Hepatocyte (in vitro differentiated cells): ENCODE data around the gene CELSR3.

Source experiments
- EZH2phosphoT487 ChIP-seq: fragments of 200-600 bp; sonication (generic); IDR thresholded peaks from one replicate; pipeline ENCODE4 v1.6.1; 2018; ENCODE audit warnings: antibody characterized with exemption, mild to moderate bottlenecking, low read depth, moderate library complexity; ENCODE audit not compliant: unreplicated experiment, severe bottlenecking
- TF ChIP-seq, protein P1 (sequence below): fragments of 200-600 bp; sonication (generic); IDR thresholded peaks from 2 replicates; pipeline ENCODE4 v1.5.1; 2016; ENCODE audit warnings: antibody characterized with exemption, mild to moderate bottlenecking; ENCODE audit not compliant: poor library complexity

- TF ChIP-seq, protein P1, sequence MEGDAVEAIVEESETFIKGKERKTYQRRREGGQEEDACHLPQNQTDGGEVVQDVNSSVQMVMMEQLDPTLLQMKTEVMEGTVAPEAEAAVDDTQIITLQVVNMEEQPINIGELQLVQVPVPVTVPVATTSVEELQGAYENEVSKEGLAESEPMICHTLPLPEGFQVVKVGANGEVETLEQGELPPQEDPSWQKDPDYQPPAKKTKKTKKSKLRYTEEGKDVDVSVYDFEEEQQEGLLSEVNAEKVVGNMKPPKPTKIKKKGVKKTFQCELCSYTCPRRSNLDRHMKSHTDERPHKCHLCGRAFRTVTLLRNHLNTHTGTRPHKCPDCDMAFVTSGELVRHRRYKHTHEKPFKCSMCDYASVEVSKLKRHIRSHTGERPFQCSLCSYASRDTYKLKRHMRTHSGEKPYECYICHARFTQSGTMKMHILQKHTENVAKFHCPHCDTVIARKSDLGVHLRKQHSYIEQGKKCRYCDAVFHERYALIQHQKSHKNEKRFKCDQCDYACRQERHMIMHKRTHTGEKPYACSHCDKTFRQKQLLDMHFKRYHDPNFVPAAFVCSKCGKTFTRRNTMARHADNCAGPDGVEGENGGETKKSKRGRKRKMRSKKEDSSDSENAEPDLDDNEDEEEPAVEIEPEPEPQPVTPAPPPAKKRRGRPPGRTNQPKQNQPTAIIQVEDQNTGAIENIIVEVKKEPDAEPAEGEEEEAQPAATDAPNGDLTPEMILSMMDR = no peak
- TF ChIP-seq EZH2phosphoT487 = no peak
Observed at GRCh38 chr3:48596676-48597407, 65.8 kb downstream of the CELSR3 start.
